HL-60 (cell line): ENCODE data around the gene ITGB1.

Experiments
- GABPA ChIP-seq: IDR thresholded peaks from 2 replicates; pipeline ENCODE4 v1.6.1; 2012; ENCODE audit warnings: low read depth
- POLR2AphosphoS5 ChIP-seq: IDR thresholded peaks from 2 replicates; pipeline ENCODE4 v1.6.1; 2012; ENCODE audit warnings: low read depth
- SPI1 ChIP-seq: IDR thresholded peaks from 2 replicates; pipeline ENCODE4 v1.6.1; 2012; ENCODE audit warnings: low read depth, mild to moderate bottlenecking, borderline replicate concordance
- TF ChIP-seq, protein P1 (sequence below): IDR thresholded peaks from one replicate; pipeline ENCODE4 v1.5.1; 2011; ENCODE audit warnings: low read length, control low read depth, inconsistent platforms; ENCODE audit not compliant: insufficient read depth
- TF ChIP-seq, protein P2 (sequence below): IDR thresholded peaks from 2 replicates; pipeline ENCODE4 v1.6.1; 2012; ENCODE audit warnings: low read depth; ENCODE audit not compliant: insufficient replicate concordance

DNA sequence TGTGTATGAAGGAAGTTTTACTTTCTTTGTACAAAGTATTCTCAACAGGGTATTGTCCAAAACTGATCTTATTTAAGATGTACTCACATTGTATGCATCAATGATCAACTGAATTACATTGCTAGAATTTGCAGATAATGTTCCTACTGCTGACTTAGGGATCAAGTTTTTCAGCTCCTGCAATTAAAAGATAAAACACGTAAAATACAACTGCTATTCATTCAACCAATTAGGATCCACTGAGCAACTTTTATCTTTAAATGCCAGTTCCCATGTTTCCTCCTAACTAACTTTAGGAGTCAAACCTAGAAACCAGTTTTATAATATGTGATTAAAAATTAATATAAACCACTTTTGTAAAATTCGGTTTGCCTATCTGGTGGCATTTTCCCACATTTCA lies 35.9 kb downstream of the ITGB1 start:
- TF ChIP-seq, protein P1, sequence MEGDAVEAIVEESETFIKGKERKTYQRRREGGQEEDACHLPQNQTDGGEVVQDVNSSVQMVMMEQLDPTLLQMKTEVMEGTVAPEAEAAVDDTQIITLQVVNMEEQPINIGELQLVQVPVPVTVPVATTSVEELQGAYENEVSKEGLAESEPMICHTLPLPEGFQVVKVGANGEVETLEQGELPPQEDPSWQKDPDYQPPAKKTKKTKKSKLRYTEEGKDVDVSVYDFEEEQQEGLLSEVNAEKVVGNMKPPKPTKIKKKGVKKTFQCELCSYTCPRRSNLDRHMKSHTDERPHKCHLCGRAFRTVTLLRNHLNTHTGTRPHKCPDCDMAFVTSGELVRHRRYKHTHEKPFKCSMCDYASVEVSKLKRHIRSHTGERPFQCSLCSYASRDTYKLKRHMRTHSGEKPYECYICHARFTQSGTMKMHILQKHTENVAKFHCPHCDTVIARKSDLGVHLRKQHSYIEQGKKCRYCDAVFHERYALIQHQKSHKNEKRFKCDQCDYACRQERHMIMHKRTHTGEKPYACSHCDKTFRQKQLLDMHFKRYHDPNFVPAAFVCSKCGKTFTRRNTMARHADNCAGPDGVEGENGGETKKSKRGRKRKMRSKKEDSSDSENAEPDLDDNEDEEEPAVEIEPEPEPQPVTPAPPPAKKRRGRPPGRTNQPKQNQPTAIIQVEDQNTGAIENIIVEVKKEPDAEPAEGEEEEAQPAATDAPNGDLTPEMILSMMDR, result no peak
- TF ChIP-seq, protein P2, sequence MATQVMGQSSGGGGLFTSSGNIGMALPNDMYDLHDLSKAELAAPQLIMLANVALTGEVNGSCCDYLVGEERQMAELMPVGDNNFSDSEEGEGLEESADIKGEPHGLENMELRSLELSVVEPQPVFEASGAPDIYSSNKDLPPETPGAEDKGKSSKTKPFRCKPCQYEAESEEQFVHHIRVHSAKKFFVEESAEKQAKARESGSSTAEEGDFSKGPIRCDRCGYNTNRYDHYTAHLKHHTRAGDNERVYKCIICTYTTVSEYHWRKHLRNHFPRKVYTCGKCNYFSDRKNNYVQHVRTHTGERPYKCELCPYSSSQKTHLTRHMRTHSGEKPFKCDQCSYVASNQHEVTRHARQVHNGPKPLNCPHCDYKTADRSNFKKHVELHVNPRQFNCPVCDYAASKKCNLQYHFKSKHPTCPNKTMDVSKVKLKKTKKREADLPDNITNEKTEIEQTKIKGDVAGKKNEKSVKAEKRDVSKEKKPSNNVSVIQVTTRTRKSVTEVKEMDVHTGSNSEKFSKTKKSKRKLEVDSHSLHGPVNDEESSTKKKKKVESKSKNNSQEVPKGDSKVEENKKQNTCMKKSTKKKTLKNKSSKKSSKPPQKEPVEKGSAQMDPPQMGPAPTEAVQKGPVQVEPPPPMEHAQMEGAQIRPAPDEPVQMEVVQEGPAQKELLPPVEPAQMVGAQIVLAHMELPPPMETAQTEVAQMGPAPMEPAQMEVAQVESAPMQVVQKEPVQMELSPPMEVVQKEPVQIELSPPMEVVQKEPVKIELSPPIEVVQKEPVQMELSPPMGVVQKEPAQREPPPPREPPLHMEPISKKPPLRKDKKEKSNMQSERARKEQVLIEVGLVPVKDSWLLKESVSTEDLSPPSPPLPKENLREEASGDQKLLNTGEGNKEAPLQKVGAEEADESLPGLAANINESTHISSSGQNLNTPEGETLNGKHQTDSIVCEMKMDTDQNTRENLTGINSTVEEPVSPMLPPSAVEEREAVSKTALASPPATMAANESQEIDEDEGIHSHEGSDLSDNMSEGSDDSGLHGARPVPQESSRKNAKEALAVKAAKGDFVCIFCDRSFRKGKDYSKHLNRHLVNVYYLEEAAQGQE, result no peak
- TF ChIP-seq GABPA, result no peak
- TF ChIP-seq POLR2AphosphoS5, result no peak
- TF ChIP-seq SPI1, result no peak
